ENCODE measurements around the gene CMSS1. TPM values are rescaled to one million over a fixed set of nuclear protein-coding genes. Genes with fewer than 3 reads are reported as not detected.

The CMSS1 gene
- total RNA-seq, 4 donors from 2014 or later = 23.2 to 89.5 (median 67.6) TPM

- TF ChIP-seq POLR2A (IDR thresholded peaks at IDR 0.05) (no peak), CTCF (IDR thresholded peaks at IDR 0.05 in 4 of 5, conservative IDR thresholded peaks at IDR 0.05 in 1 of 5) (no peak)
- DNase-seq = no peak
- H3K27me3 ChIP-seq = no peaks in the 10 kb centered on the region
- peak overlapping the region in 1 of 4 donors; percentile 2 for H3K4me3 ChIP-seq
- in situ Hi-C loops (cut with MboI; ENCODE audit: low sequenced_read_pairs in 4 of 4) (no loop called here), intact Hi-C loops (cut with DNase I; ENCODE audit: low total_unique reads) (loop anchor here (2.0 to 5.0 kb wide), 2 partner anchors 37 to 89 kb away; no protein-coding TSS in a partner anchor)
- H3K4me1 ChIP-seq = peaks cover 54 to 69% of the 10 kb centered on the region in 2 donors
- peak overlapping the region; percentile 62 to 79 (median 78) for H3K27ac ChIP-seq
- peaks cover 0 to 2% (median 0%) of the 10 kb centered on the region in 3 donors for H3K9me3 ChIP-seq
- no peaks in the 10 kb centered on the region for H3K36me3 ChIP-seq
- no peak for ATAC-seq
Measured at GRCh38 chr3:100159331-100160153, 341.9 kb downstream of the CMSS1 start.

GRCh38 chr3:100160521-100160920 is 342.9 kb downstream of the CMSS1 start:
- H3K27ac ChIP-seq = peak overlapping the region; percentile 62 to 79 (median 78)
- TF ChIP-seq CTCF (IDR thresholded peaks at IDR 0.05 in 4 of 5, conservative IDR thresholded peaks at IDR 0.05 in 1 of 5) (no peak), POLR2A (IDR thresholded peaks at IDR 0.05) (no peak)
- H3K36me3 ChIP-seq = no peaks in the 10 kb centered on the region
- H3K4me3 ChIP-seq = no peak overlapping the region
- no peak for DNase-seq
- in situ Hi-C loops (cut with MboI; ENCODE audit: low sequenced_read_pairs in 4 of 4) = no loop called here
- no peaks in the 10 kb centered on the region for H3K9me3 ChIP-seq
- H3K27me3 ChIP-seq = no peaks in the 10 kb centered on the region
- intact Hi-C loops (cut with DNase I; ENCODE audit: low total_unique reads) = no loop called here
- peaks cover 62 to 79% of the 10 kb centered on the region in 2 donors for H3K4me1 ChIP-seq
- no peak for ATAC-seq

- no peaks in the 10 kb centered on the region for H3K9me3 ChIP-seq
- TF ChIP-seq POLR2A (IDR thresholded peaks at IDR 0.05) (no peak), CTCF (IDR thresholded peaks at IDR 0.05 in 4 of 5, conservative IDR thresholded peaks at IDR 0.05 in 1 of 5) (no peak)
- intact Hi-C loops (cut with DNase I; ENCODE audit: low total_unique reads) = no loop called here
- H3K4me3 ChIP-seq = no peak overlapping the region
- peak overlapping the region; percentile 42 to 78 (median 57) for H3K27ac ChIP-seq
- no peaks in the 10 kb centered on the region for H3K27me3 ChIP-seq
- H3K36me3 ChIP-seq = no peaks in the 10 kb centered on the region
- in situ Hi-C loops (cut with MboI; ENCODE audit: low sequenced_read_pairs in 4 of 4) = no loop called here
- peak; percentile 48 to 52 for ATAC-seq
- H3K4me1 ChIP-seq = peaks cover 55 to 81% of the 10 kb centered on the region in 2 donors
- no peak for DNase-seq
Measured at GRCh38 chr3:100163787-100164186, 346.1 kb downstream of the CMSS1 start.

GRCh38 chr3:100164743-100165142 is 347.1 kb downstream of the CMSS1 start:
- intact Hi-C loops (cut with DNase I; ENCODE audit: low total_unique reads) (loop anchor here (5.0 kb wide), 1 partner anchor 322 kb away; no protein-coding TSS in a partner anchor), in situ Hi-C loops (cut with MboI; ENCODE audit: low sequenced_read_pairs in 4 of 4) (no loop called here)
- no peak for TF ChIP-seq CTCF (IDR thresholded peaks at IDR 0.05 in 4 of 5, conservative IDR thresholded peaks at IDR 0.05 in 1 of 5)
- TF ChIP-seq POLR2A (IDR thresholded peaks at IDR 0.05) = no peak
- Histone ChIP-seq H3K4me1 (peaks cover 53 to 81% of the 10 kb centered on the region in 2 donors), H3K27me3 (no peaks in the 10 kb centered on the region), H3K9me3 (no peaks in the 10 kb centered on the region), H3K4me3 (no peak overlapping the region), H3K27ac (peak overlapping the region; percentile 42 to 78 (median 57)), H3K36me3 (no peaks in the 10 kb centered on the region)
- DNase-seq (no peak), ATAC-seq (no peak)
